Measurements from ENCODE around the gene CAT.

Gene CAT

DNA sequence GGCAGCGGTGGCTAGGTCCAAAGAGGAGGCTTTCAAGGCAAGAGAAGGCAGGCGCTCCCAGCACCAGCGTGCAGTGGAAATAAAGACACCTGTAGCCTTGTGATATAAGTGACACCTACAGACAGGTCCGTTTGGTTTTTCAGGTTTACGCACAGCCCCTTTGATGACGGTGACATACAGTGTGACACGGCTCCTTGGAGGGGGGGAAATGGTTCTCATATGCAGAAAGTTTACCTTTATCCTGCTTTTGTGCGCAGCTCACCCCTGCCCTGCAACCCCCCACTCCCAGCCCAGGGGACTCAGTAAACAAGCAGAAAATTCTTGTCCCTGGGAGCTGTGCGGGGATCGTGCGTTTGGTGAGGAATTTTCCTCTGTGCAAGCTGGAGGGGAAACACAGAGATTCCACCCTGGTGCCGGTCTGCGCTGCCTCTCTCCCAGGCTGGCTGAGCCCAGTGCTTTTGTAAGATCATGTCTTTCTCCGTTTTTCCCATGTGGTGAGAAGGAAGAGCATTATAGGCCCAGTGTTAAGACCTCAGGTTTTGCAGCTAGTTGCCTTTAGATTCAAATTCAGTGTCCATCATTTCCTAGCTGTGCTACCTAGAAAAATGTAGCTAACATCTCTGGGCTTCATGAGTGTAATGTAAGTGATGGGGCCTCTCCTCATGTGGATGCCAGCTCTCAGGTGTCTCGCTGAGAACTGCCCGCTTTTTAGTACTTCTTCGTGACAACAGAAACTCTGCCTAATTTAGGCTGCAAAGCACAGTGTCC is 75.1 kb downstream of the CAT start, which contains the start of gene ELF5:
ELF5 (minus strand) TSS at position 113 of the 768 bp plus-strand sequence. CDS start 8,045 bp downstream, outside the sequence.
- no peak within 1 kb of the TSS for H3K4me3 Mint-ChIP-seq
- H3K27me3 Mint-ChIP-seq = no peaks in the 10 kb centered on the region
- H3K9me3 Mint-ChIP-seq = no peaks in the 10 kb centered on the region
- no peaks in the 10 kb centered on the region for H3K4me1 Mint-ChIP-seq
- no peaks in the 10 kb centered on the region for H3K36me3 Mint-ChIP-seq
- no peak within 1 kb of the TSS for H3K27ac Mint-ChIP-seq

DNA sequence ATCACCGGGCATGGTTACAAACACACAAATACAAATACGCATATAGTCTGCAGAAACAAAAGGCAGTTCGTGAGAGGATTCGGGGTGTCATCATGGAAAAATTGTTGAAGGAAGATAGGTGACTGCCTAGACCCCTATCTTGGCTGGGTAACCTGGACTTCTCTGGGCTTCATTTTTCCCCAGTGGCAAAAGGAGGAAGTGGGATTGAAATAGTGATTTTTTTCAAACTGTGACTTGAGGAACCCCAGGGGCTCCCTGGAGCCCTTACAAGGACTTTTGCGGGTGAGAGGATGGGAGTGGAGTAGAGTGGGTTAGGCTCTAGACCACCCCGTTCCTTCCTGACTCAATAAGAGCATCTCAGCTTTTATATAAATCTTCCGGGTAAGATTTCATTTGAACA is 75.9 kb downstream of the CAT start:
- H3K4me3 Mint-ChIP-seq = no peak overlapping the region
- H3K36me3 Mint-ChIP-seq = no peaks in the 10 kb centered on the region
- H3K4me1 Mint-ChIP-seq = no peaks in the 10 kb centered on the region
- H3K27me3 Mint-ChIP-seq = no peaks in the 10 kb centered on the region
- H3K9me3 Mint-ChIP-seq = no peaks in the 10 kb centered on the region
- no peak overlapping the region for H3K27ac Mint-ChIP-seq

DNA sequence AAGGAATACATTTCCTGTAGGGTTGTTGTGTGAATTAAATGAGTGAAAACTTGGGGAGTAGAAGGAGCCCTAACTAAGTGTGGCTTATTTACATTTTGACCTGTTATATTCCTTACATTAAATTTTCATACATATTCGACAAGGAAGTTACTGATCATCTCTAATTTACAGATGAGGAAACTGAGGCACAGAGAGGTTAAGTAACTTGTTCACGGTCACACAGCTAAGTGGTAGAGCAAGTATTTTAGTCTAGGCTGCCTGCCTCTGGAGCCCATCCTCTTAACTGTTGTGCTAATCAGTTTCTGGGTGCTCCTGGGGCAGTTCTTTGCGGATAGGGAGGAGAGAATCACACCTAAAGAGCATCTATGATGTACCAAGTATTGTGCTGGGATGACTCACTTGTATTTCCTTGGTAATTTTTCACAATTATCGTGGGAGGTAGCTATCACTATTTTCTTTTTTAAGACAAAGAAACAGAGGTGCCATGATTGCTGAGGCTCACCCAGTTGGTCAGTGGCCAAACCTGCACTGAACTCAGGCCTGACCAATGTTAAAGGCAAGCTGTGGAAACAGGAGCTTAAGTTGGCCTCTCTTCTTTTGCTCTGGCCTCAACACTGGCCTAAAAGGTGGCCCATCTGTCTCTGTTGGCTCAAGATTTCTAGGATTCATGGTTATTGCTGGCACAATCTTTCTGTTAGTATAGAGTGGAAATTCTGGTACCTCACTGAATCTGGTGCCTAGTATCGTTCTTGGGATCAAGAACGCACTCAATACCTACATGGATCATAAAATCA is 77.7 kb downstream of the CAT start:
- no peaks in the 10 kb centered on the region for H3K27me3 Mint-ChIP-seq
- H3K4me1 Mint-ChIP-seq = no peaks in the 10 kb centered on the region
- H3K9me3 Mint-ChIP-seq = no peaks in the 10 kb centered on the region
- no peaks in the 10 kb centered on the region for H3K36me3 Mint-ChIP-seq
- H3K27ac Mint-ChIP-seq = no peak overlapping the region
- no peak overlapping the region for H3K4me3 Mint-ChIP-seq

DNA sequence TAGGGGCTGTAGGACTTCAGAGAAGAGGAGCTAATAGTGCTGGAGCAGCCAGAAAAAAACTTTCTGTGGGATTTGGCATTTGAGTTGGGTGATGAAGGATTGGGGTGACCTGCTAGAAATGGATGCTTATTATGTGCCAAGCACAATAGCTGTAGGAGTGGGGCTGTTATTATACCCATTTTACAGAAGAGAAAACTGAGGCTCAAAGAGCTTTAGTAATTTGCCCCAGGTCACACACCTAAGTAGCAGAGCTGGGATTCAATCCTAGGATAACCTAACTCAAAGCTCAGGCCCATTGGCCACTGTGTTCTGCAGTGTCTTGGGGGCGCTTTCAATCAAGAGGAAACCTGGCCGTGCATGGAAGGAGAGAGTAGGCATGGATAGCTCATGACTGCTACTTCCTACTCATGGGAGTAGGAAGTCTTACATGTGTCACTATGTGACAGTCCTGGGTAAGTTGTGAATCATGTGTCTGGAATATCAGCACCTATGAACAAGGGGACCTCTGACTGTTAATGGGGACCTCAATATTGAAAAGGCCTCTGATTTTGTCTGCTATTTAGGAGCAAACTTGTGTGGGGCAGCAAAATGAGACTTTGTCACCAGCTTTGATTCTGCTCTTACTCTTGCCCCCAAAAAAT is 81.0 kb downstream of the CAT start:
- Mint-ChIP-seq H3K9me3 (no peaks in the 10 kb centered on the region), H3K36me3 (no peaks in the 10 kb centered on the region), H3K27me3 (no peaks in the 10 kb centered on the region), H3K27ac (no peak overlapping the region), H3K4me3 (no peak overlapping the region), H3K4me1 (no peaks in the 10 kb centered on the region)

DNA sequence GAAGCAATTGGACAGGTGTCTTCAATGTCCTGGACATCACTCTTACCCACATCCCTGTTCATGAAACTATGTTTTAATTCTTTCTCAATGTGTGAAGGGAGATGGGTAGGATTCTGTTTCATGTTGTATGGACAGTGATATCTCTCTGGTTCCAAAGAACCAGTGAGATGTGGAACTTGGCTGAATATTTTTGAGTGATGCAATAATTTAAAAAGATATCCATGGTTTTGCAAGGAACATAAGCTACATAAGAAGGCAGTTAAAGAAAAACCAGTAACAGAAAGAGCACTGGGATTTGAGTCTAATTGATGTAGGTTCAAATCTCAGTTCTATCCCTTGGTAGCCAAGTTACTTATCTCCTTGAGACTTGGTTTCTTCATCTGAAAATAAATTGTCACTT is 82.5 kb downstream of the CAT start:
- H3K4me3 Mint-ChIP-seq = no peak overlapping the region
- no peak overlapping the region for H3K27ac Mint-ChIP-seq
- H3K4me1 Mint-ChIP-seq = no peaks in the 10 kb centered on the region
- no peaks in the 10 kb centered on the region for H3K36me3 Mint-ChIP-seq
- no peaks in the 10 kb centered on the region for H3K27me3 Mint-ChIP-seq
- H3K9me3 Mint-ChIP-seq = no peaks in the 10 kb centered on the region

Measured in activated naive CD4-positive, alpha-beta T cell treated with anti-CD3 and anti-CD28 coated beads, Interleukin-2, amount 50 U/mL, for 24 hours (primary cell).